IPS DF 6.9 (cell line): Measurements from ENCODE around the gene IQSEC3.
"Not testable (repeated sequence)": the region's sequence is repeated elsewhere in the genome, so short reads cannot be mapped to it uniquely, and the experiment has no call there.

Experiments
- DNase-seq: peaks from one replicate; pipeline ENCODE4 v3.0.0-alpha.2; 2013; ENCODE audit warnings: low read depth, low spot score
- H3K27ac ChIP-seq: one replicate; pipeline ENCODE4 v1.5.1; 2013; ENCODE audit warnings: low read length, control low read depth
- H3K27me3 ChIP-seq: 2 replicates; pipeline ENCODE4 v1.6.1; 2013; ENCODE audit warnings: mild to moderate bottlenecking, low read length; ENCODE audit not compliant: control insufficient read depth, insufficient read depth
- H3K36me3 ChIP-seq: 2 replicates; pipeline ENCODE4 v1.6.1; 2013; ENCODE audit warnings: low read length; ENCODE audit not compliant: control insufficient read depth, insufficient read depth
- H3K4me1 ChIP-seq: 2 replicates; pipeline ENCODE4 v1.6.1; 2013; ENCODE audit warnings: low read length; ENCODE audit not compliant: control insufficient read depth, insufficient read depth
- H3K4me3 ChIP-seq: 2 replicates; pipeline ENCODE4 v1.5.1; 2013; ENCODE audit warnings: mild to moderate bottlenecking, low read length
- H3K9me3 ChIP-seq: 2 replicates; pipeline ENCODE4 v1.6.1; 2013; ENCODE audit warnings: low read length, inconsistent platforms; ENCODE audit not compliant: control insufficient read depth, insufficient read depth
- WGBS: extraction: QIAGEN DNeasy Blood & Tissue Kit; methylation state at CpG from one replicate; pipeline ENCODE4 v1.1.7; 2013; ENCODE audit warnings: mixed read lengths, missing lambda C conversion rate; ENCODE audit not compliant: insufficient read length, insufficient coverage; 5-methylcytosine and 5-hydroxymethylcytosine counted together

IQSEC3 gene

DNA sequence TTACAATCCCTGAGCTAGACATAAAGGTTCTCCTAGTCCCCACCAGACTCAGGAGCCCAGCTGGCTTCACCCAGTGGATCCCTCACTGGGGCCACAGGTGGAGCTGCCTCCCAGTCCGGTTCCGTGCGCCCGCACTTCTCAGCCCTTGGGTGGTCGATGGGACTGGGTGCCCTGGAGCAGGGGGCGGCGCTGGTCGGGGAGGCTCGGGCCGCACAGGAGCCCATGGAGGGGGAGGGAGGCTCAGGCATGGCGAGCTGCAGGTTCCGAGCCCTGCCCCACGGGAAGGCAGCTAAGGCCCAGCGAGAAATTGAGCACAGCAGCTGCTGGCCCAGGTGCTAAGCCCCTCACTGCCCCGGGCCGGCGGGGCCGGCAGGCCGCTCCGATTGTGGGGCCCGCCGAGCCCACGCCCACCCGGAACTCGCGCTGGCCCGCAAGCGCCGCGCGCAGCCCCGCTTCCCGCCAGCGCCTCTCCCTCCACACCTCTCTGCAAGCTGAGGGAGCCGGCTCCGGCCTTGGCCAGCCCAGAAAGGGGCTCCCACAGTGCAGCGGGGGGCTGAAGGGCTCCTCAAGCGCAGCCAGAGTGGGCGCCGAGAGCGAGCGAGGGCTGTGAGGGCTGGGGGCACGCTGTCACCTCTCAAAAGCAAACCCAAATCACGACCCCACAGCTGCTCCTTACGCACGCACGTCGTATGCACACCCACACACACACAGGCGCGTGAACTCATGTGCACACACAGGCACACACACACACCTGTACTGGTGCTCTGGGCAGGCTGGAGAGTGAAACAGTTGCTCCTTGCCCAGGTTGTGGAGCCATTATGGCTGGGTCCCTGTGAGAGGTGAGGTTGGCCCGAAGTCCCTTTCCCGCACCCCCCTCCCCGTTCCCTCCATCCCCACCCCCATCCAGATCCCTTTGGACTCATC, 121.7 kb downstream of the IQSEC3 start:
- not testable (repeated sequence) for H3K36me3 ChIP-seq, H3K27me3 ChIP-seq, H3K9me3 ChIP-seq, H3K4me1 ChIP-seq, H3K27ac ChIP-seq, DNase-seq
- H3K4me3 ChIP-seq = peak overlapping the region; percentile 65; the same call in 1 of the 2 replicates
- WGBS = no CpG with 5 or more reads among the region's 53 CpGs

DNA sequence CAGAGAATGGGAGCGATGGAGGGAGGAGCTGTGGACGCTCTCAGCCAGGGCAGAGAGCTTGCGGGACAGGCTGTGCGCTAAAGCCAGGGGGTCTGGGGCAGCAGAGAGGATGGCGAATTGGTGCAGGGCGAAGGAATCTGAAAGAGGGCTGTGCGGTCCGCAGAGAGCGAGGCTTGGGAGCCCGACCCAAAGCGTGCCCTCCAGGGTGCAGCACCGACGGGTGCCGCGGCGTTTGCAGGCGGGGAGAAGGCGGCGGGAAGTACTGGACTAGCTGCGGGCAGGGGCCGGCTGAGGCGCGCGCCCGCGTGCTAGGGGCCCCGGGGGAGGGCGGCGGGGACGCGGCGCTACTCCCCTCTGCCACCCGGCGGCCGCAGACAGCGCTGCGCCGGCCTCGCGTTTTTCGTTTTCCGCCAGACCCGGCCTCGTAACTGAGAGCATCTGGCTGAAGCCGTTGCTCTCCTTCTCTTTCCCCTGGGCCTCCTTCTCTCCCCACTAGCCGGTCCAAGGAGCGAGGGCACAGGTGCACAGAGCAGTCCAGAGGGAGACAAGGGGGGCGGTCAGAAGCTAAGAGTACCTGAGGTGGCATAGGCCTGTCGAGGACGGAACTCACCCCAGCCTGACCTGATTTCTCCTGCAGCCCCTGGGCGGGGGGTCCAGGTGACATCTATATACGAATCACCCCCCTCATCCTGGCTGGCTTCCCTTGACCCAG, 122.5 kb downstream of the IQSEC3 start:
- Histone ChIP-seq H3K9me3 (no peaks in the 10 kb centered on the region), H3K4me1 (0 out of 2 replicates have a peak, but pooled peaks cover 1% of the 10 kb centered on the region), H3K27ac (no peak overlapping the region), H3K27me3 (peaks cover 2% of the 10 kb centered on the region; the same call in 1 of the 2 replicates), H3K4me3 (peak overlapping the region; percentile 65; the same call in 1 of the 2 replicates), H3K36me3 (no peaks in the 10 kb centered on the region)
- no CpG with 5 or more reads among the region's 52 CpGs for WGBS
- no peak for DNase-seq

GRCh38 chr12:189622-189962, 123.0 kb downstream of the IQSEC3 start:
- peaks cover 2% of the 10 kb centered on the region; the same call in 1 of the 2 replicates for H3K27me3 ChIP-seq
- DNase-seq = no peak
- H3K4me1 ChIP-seq = 0 out of 2 replicates have a peak, but pooled peaks cover 1% of the 10 kb centered on the region
- H3K4me3 ChIP-seq = no peak overlapping the region
- H3K9me3 ChIP-seq = no peaks in the 10 kb centered on the region
- H3K27ac ChIP-seq = no peak overlapping the region
- no peaks in the 10 kb centered on the region for H3K36me3 ChIP-seq
- no CpG with 5 or more reads among the region's 6 CpGs for WGBS

- 0 out of 2 replicates have a peak, but pooled peaks cover 1% of the 10 kb centered on the region for H3K4me1 ChIP-seq
- H3K36me3 ChIP-seq = no peaks in the 10 kb centered on the region
- no peak overlapping the region for H3K4me3 ChIP-seq
- peaks cover 2% of the 10 kb centered on the region; the same call in 1 of the 2 replicates for H3K27me3 ChIP-seq
- H3K27ac ChIP-seq = no peak overlapping the region
- no peak for DNase-seq
- no peaks in the 10 kb centered on the region for H3K9me3 ChIP-seq
- no CpG with 5 or more reads among the region's 8 CpGs for WGBS
Observed at GRCh38 chr12:190881-191280, 124.3 kb downstream of the IQSEC3 start.

GRCh38 chr12:191541-191940, 125.0 kb downstream of the IQSEC3 start:
- no peak for DNase-seq
- no CpG with 5 or more reads among the region's 3 CpGs for WGBS
- no peaks in the 10 kb centered on the region for H3K9me3 ChIP-seq
- no peak overlapping the region for H3K4me3 ChIP-seq
- no peaks in the 10 kb centered on the region for H3K36me3 ChIP-seq
- peaks cover 2% of the 10 kb centered on the region; the same call in 1 of the 2 replicates for H3K27me3 ChIP-seq
- peaks cover 3% of the 10 kb centered on the region; the same call in 1 of the 2 replicates for H3K4me1 ChIP-seq
- H3K27ac ChIP-seq = no peak overlapping the region

GRCh38 chr12:193261-193660, 126.7 kb downstream of the IQSEC3 start:
- no peak overlapping the region for H3K27ac ChIP-seq

GRCh38 chr12:194276-194675, 127.7 kb downstream of the IQSEC3 start:
- H3K9me3 ChIP-seq = no peaks in the 10 kb centered on the region
- H3K4me3 ChIP-seq = no peak overlapping the region
- DNase-seq = no peak
- H3K27me3 ChIP-seq = no peaks in the 10 kb centered on the region
- no CpG with 5 or more reads among the region's 7 CpGs for WGBS
- peaks cover 2% of the 10 kb centered on the region; the same call in 1 of the 2 replicates for H3K4me1 ChIP-seq
- no peak overlapping the region for H3K27ac ChIP-seq
- no peaks in the 10 kb centered on the region for H3K36me3 ChIP-seq

More at GRCh38 chr12:193261-193660, 126.7 kb downstream of the IQSEC3 start:
- no CpG with 5 or more reads among the region's 10 CpGs for WGBS
- H3K4me1 ChIP-seq = peaks cover 3% of the 10 kb centered on the region; the same call in 1 of the 2 replicates
- H3K9me3 ChIP-seq = no peaks in the 10 kb centered on the region
- no peaks in the 10 kb centered on the region for H3K36me3 ChIP-seq
- H3K27me3 ChIP-seq = peaks cover 2% of the 10 kb centered on the region; the same call in 1 of the 2 replicates
- no peak for DNase-seq
- no peak overlapping the region for H3K4me3 ChIP-seq

- H3K4me3 ChIP-seq = no peak overlapping the region
- H3K4me1 ChIP-seq = peaks cover 2% of the 10 kb centered on the region; the same call in 1 of the 2 replicates
- no CpG with 5 or more reads among the region's 5 CpGs for WGBS
- no peak for DNase-seq
- no peaks in the 10 kb centered on the region for H3K36me3 ChIP-seq
- no peaks in the 10 kb centered on the region for H3K9me3 ChIP-seq
- no peaks in the 10 kb centered on the region for H3K27me3 ChIP-seq
- H3K27ac ChIP-seq = no peak overlapping the region
Observed at GRCh38 chr12:195156-195555, 128.6 kb downstream of the IQSEC3 start.

- Histone ChIP-seq H3K27ac (no peak overlapping the region), H3K36me3 (no peaks in the 10 kb centered on the region), H3K4me3 (no peak overlapping the region), H3K27me3 (no peaks in the 10 kb centered on the region), H3K9me3 (no peaks in the 10 kb centered on the region), H3K4me1 (peaks cover 2% of the 10 kb centered on the region; the same call in 1 of the 2 replicates)
- WGBS = no CpG with 5 or more reads among the region's 15 CpGs
- DNase-seq = no peak
Observed at GRCh38 chr12:195951-196350, 129.4 kb downstream of the IQSEC3 start.

GRCh38 chr12:196436-196835, 129.9 kb downstream of the IQSEC3 start:
- no peaks in the 10 kb centered on the region for H3K27me3 ChIP-seq
- H3K9me3 ChIP-seq = no peaks in the 10 kb centered on the region
- H3K4me3 ChIP-seq = no peak overlapping the region
- no CpG with 5 or more reads among the region's 4 CpGs for WGBS
- H3K36me3 ChIP-seq = no peaks in the 10 kb centered on the region
- peaks cover 2% of the 10 kb centered on the region; the same call in 1 of the 2 replicates for H3K4me1 ChIP-seq
- H3K27ac ChIP-seq = no peak overlapping the region
- DNase-seq = no peak
